ENCODE measurements around the gene VEGFC. TPM values are rescaled to one million over a fixed set of nuclear protein-coding genes. Genes with fewer than 3 reads are reported as not detected.

Gene VEGFC
- total RNA-seq, 1 donor from 2014 or later = not detected

DNA sequence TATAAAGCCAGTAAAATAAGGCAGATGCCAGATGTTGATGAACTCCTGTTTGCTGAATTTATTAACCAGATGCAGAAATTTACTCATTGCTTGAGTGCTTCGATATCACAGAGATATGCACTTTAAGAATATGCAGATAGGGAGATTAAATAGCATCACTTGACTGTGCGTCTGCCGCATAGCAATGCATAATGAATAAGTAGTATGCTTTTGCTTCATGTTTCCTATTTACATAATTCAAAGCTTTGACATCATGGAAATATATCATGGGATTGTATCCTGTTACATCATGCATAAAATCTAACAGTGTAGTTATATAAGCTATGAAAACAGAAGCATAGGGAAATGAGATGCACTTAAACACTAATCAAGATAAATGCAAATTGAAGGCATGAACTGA lies 45.9 kb downstream of the VEGFC start:
- Mint-ChIP-seq H3K36me3 (ENCODE audit: low read depth) (no peaks in the 10 kb centered on the region), H3K4me3 (no peak overlapping the region), H3K9me3 (no peaks in the 10 kb centered on the region), H3K27me3 (ENCODE audit: insufficient read depth) (no peaks in the 10 kb centered on the region), H3K27ac (no peak overlapping the region), H3K4me1 (ENCODE audit: low read depth) (no peaks in the 10 kb centered on the region)
- intact Hi-C loops (cut with micrococcal nuclease) = no loop called here
- DNase-seq (ENCODE audit: low spot score) = no peak

DNA sequence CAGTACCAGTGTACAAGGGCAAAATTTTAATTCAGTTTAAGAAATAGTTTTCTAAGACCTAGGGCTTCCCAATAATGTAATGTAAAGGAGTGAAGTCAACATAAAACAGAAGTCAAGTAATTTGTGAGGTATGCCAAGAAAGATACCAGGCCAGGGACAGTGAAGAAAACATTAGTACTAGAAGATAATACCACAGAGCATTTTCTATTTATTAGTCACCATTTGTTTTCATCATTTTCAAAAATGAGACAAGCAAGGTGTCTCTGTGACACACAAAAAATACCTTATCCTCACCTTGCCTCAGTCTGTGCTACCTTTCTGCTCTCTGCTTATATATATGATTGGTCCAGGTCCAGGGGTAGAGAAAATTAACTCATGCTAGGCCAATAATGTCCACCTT lies 46.8 kb downstream of the VEGFC start:
- DNase-seq (ENCODE audit: low spot score) = no peak
- Mint-ChIP-seq H3K9me3 (no peaks in the 10 kb centered on the region), H3K27me3 (ENCODE audit: insufficient read depth) (no peaks in the 10 kb centered on the region), H3K36me3 (ENCODE audit: low read depth) (no peaks in the 10 kb centered on the region), H3K27ac (no peak overlapping the region), H3K4me1 (ENCODE audit: low read depth) (no peaks in the 10 kb centered on the region), H3K4me3 (no peak overlapping the region)
- intact Hi-C loops (cut with micrococcal nuclease) = no loop called here

DNA sequence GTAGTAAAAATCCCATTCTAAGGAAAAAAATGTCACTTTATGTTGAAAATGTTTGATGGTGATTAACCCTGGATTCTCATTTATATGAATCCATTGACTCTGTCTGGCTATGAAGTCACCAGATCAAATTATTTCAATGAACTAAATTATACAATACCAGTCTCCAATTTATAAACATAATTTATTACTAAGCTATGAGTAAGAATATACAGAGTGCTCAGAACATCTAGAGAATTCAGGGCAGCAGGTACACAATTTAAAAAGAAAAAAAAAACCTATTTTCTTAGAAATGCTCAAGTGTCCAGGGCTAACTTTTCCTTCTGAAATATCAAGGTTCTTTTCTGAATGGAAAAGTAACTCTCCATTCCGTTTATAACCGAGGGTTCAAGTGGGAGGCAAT lies 48.6 kb downstream of the VEGFC start:
- Mint-ChIP-seq H3K27ac (no peak overlapping the region), H3K27me3 (ENCODE audit: insufficient read depth) (no peaks in the 10 kb centered on the region), H3K4me1 (ENCODE audit: low read depth) (no peaks in the 10 kb centered on the region), H3K4me3 (no peak overlapping the region), H3K36me3 (ENCODE audit: low read depth) (no peaks in the 10 kb centered on the region), H3K9me3 (no peaks in the 10 kb centered on the region)
- intact Hi-C loops (cut with micrococcal nuclease) = no loop called here
- no peak for DNase-seq (ENCODE audit: low spot score)

DNA sequence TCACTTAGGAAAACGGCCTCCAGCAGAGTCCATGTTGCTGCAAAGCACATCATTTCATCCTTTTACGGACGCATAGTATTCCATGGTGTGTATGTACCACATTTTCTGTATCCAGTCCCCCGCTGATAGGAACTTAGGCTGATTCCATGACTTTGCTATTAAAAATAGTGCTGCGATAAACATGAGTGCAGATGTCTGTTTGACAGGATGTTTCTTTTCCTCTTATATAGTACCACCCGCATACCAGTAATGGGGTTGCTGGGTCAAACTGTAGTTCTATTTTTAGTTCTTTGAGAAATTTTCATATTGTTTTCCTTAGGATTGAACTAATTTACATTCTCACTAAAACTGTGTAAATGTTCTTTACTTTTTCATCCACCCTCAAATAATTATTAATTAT lies 50.5 kb downstream of the VEGFC start:
- intact Hi-C loops (cut with micrococcal nuclease) = no loop called here
- Mint-ChIP-seq H3K4me3 (no peak overlapping the region), H3K4me1 (ENCODE audit: low read depth) (no peaks in the 10 kb centered on the region), H3K36me3 (ENCODE audit: low read depth) (no peaks in the 10 kb centered on the region), H3K9me3 (no peaks in the 10 kb centered on the region), H3K27me3 (ENCODE audit: insufficient read depth) (no peaks in the 10 kb centered on the region), H3K27ac (no peak overlapping the region)
- no peak for DNase-seq (ENCODE audit: low spot score)

DNA sequence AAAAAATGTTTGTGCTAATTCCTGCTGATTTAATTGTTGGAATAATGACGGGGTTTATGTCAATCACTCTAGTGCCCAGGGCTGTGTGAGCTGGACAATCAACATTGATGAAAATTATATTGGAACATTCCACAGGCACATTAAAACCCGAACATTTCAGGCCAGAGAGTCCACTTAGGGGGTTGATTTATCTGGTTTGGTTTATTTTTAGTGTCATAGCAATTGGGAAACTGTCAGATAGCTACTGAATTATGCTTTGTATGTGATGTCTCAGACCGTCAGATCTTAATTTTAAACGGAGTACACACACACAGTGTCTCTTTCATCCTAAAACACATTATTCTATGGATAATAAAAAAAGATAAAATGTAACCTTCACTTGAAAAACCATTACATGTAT lies 51.5 kb downstream of the VEGFC start:
- H3K27ac Mint-ChIP-seq = no peak overlapping the region
- intact Hi-C loops (cut with micrococcal nuclease) = no loop called here
- H3K4me3 Mint-ChIP-seq = no peak overlapping the region
- no peaks in the 10 kb centered on the region for H3K4me1 Mint-ChIP-seq (ENCODE audit: low read depth)
- no peaks in the 10 kb centered on the region for H3K9me3 Mint-ChIP-seq
- DNase-seq (ENCODE audit: low spot score) = no peak
- H3K27me3 Mint-ChIP-seq (ENCODE audit: insufficient read depth) = no peaks in the 10 kb centered on the region
- no peaks in the 10 kb centered on the region for H3K36me3 Mint-ChIP-seq (ENCODE audit: low read depth)

DNA sequence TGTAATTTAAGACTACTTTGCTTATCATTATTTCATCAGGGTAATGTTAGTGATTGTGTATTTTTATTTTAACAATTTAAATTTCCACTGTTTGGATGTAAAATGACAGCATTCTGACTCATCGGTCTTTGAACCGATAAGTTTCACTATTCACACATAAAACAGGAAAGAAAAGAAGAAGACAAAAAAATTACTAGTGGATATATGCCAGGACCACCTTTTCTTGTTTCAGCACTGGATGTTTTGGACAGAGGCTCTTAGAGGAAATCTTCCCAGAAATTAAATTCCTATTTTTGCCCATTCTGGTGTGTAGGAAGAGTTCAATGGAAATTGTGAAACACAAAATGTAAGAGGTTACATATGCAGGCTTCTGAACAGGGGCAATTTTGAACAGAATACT lies 57.4 kb downstream of the VEGFC start:
- no peak overlapping the region for H3K4me3 Mint-ChIP-seq
- H3K27ac Mint-ChIP-seq = no peak overlapping the region
- no peaks in the 10 kb centered on the region for H3K36me3 Mint-ChIP-seq (ENCODE audit: low read depth)
- H3K27me3 Mint-ChIP-seq (ENCODE audit: insufficient read depth) = no peaks in the 10 kb centered on the region
- intact Hi-C loops (cut with micrococcal nuclease) = no loop called here
- no peaks in the 10 kb centered on the region for H3K9me3 Mint-ChIP-seq
- DNase-seq (ENCODE audit: low spot score) = no peak
- no peaks in the 10 kb centered on the region for H3K4me1 Mint-ChIP-seq (ENCODE audit: low read depth)

DNA sequence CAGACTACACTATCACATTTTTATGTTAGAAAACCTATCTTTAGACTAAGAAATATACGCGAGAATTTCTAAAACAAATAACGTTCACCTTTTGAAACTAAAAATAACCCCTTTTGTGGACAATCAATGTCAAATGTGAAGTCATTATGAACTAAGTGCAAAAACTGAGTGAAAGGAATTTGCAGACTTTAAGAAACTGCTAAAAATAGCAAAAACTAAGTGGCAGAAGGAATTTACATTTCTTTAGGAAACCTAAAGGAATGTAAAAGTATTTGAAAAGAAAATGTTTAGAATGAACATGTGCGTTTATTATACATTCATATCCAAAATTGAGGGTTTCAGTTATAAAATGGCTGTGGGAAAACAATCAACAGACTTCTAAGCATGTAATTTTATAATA lies 58.3 kb downstream of the VEGFC start:
- Mint-ChIP-seq H3K36me3 (ENCODE audit: low read depth) (no peaks in the 10 kb centered on the region), H3K27me3 (ENCODE audit: insufficient read depth) (no peaks in the 10 kb centered on the region), H3K9me3 (no peaks in the 10 kb centered on the region), H3K4me3 (no peak overlapping the region), H3K27ac (no peak overlapping the region), H3K4me1 (ENCODE audit: low read depth) (no peaks in the 10 kb centered on the region)
- DNase-seq (ENCODE audit: low spot score) = no peak
- intact Hi-C loops (cut with micrococcal nuclease) = no loop called here

DNA sequence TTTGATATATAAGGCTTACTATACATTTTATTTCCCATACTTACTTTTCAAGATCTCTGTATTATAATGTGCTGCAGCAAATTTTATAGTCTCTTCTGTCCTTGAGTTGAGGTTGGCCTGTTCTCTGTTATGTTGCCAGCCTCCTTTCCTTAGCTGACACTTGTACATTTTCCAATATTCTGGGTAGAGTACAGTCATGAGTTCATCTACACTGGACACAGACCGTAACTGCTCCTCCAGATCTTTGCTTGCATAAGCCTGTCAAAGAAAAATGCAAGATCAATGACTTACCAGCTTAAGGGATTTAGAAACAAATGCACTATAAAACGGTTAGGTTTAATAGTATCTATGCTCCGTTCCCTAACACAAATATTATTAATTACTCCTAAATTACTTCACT lies 63.2 kb downstream of the VEGFC start:
- no peak for DNase-seq (ENCODE audit: low spot score)
- Mint-ChIP-seq H3K27ac (no peak overlapping the region), H3K4me1 (ENCODE audit: low read depth) (no peaks in the 10 kb centered on the region), H3K4me3 (no peak overlapping the region), H3K27me3 (ENCODE audit: insufficient read depth) (no peaks in the 10 kb centered on the region), H3K36me3 (ENCODE audit: low read depth) (no peaks in the 10 kb centered on the region), H3K9me3 (no peaks in the 10 kb centered on the region)
- intact Hi-C loops (cut with micrococcal nuclease) = no loop called here

DNA sequence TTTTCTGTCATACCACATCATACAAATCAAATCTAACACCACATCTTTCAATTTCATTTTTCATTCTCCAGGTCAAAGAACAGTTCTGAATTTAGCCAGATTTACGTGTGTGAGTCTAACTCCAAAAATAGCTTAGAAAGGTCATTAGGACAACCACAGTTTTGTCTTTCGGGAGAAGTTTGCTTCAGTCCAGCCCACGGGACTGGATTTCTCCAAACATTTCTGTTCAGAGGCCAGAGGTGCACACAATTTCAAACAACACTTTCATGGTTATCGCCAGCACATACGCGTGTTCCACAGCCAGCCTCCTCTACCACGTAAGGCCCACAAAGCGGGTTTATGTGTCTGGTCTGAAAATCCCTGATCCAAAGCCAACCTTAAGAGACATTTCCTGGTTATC lies 65.9 kb downstream of the VEGFC start:
- Mint-ChIP-seq H3K9me3 (no peaks in the 10 kb centered on the region), H3K27ac (no peak overlapping the region), H3K4me1 (ENCODE audit: low read depth) (no peaks in the 10 kb centered on the region), H3K36me3 (ENCODE audit: low read depth) (no peaks in the 10 kb centered on the region), H3K4me3 (no peak overlapping the region), H3K27me3 (ENCODE audit: insufficient read depth) (no peaks in the 10 kb centered on the region)
- no peak for DNase-seq (ENCODE audit: low spot score)
- intact Hi-C loops (cut with micrococcal nuclease) = no loop called here

DNA sequence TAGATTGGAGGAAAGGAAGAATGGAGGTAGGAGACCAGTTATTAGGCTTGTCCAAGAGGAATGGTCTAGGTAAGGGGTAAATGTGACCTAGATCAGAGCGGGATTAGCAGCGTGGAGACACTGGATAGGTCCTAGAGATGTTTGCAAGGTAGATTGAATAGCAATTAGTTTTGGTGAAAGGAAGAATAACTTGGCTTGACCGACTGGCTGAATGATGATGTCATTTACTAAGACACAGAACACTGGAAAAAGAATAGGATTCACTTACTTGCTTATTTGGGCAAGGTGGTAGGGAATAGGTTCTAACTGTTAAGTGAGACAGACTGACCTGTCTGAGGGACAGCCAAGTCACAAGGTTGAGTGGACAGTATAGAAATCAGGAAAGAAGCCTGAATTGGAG lies 71.3 kb downstream of the VEGFC start:
- no peak for DNase-seq (ENCODE audit: low spot score)
- Mint-ChIP-seq H3K27ac (no peak overlapping the region), H3K4me1 (ENCODE audit: low read depth) (no peaks in the 10 kb centered on the region), H3K4me3 (no peak overlapping the region), H3K27me3 (ENCODE audit: insufficient read depth) (no peaks in the 10 kb centered on the region), H3K36me3 (ENCODE audit: low read depth) (no peaks in the 10 kb centered on the region), H3K9me3 (no peaks in the 10 kb centered on the region)
- intact Hi-C loops (cut with micrococcal nuclease) = no loop called here

DNA sequence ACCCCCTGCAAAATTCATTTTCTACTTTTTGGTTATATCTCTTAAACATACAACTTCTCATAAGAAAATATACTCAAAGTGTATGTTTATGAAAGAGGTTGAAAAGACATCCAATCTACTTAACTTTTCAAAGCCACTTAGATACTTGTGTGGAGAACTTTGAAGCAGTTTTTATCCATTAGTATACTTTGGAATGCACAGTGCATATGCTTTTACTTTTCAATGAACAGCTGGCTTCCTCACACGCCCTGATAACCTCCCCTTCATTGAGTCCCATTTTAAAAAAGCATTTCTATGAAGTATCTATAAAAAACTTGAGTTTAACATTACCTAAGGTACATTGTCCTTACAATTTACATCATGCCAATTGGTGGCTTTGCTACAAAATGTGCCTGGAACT lies 73.8 kb downstream of the VEGFC start:
- no peaks in the 10 kb centered on the region for H3K27me3 Mint-ChIP-seq (ENCODE audit: insufficient read depth)
- no peak for DNase-seq (ENCODE audit: low spot score)
- intact Hi-C loops (cut with micrococcal nuclease) = no loop called here
- no peak overlapping the region for H3K27ac Mint-ChIP-seq
- H3K36me3 Mint-ChIP-seq (ENCODE audit: low read depth) = no peaks in the 10 kb centered on the region
- H3K4me3 Mint-ChIP-seq = no peak overlapping the region
- no peaks in the 10 kb centered on the region for H3K9me3 Mint-ChIP-seq
- H3K4me1 Mint-ChIP-seq (ENCODE audit: low read depth) = no peaks in the 10 kb centered on the region

DNA sequence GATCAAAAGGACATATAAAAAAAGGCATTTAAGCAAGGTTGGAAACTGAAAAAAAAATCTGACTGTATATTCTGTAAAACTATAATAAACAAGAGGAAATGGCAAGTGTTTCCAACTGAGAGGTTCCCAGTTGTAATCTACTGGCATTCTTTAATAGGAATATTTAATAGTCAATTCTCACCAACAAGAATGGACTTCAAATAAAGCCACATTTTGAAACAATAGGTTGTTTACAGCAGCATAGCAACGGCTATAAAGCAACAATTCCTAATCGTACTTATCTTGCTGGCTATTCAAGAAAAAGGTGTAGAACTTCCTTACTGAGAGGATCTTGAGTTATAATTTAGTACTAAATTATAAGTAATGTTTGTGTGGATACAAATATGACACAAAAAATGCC lies 75.5 kb downstream of the VEGFC start:
- H3K4me3 Mint-ChIP-seq = no peak overlapping the region
- no peaks in the 10 kb centered on the region for H3K4me1 Mint-ChIP-seq (ENCODE audit: low read depth)
- H3K27ac Mint-ChIP-seq = no peak overlapping the region
- no peak for DNase-seq (ENCODE audit: low spot score)
- H3K27me3 Mint-ChIP-seq (ENCODE audit: insufficient read depth) = no peaks in the 10 kb centered on the region
- no peaks in the 10 kb centered on the region for H3K36me3 Mint-ChIP-seq (ENCODE audit: low read depth)
- intact Hi-C loops (cut with micrococcal nuclease) = no loop called here
- H3K9me3 Mint-ChIP-seq = no peaks in the 10 kb centered on the region

DNA sequence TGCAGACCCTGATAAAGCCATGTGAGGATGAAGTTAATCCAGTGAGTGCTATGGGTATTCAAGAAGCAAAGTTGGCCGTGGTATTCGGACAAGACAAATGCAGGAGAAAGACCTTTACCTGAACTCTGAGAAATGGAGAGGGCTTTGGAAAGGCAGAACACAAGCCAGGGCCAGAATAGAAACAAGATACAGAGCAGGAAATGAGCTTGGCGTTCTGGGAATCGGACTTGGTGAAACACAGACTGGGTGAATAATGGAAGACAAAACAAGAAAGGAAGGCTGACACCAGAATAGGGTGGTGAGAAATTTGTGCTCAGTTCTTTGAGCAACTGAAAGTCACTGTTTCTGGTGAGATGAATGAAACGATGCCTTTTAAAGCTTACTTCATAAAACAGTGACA lies 83.3 kb downstream of the VEGFC start:
- Mint-ChIP-seq H3K27me3 (ENCODE audit: insufficient read depth) (no peaks in the 10 kb centered on the region), H3K36me3 (ENCODE audit: low read depth) (no peaks in the 10 kb centered on the region), H3K4me3 (no peak overlapping the region), H3K9me3 (no peaks in the 10 kb centered on the region), H3K27ac (no peak overlapping the region), H3K4me1 (ENCODE audit: low read depth) (no peaks in the 10 kb centered on the region)
- intact Hi-C loops (cut with micrococcal nuclease) = no loop called here
- no peak for DNase-seq (ENCODE audit: low spot score)

DNA sequence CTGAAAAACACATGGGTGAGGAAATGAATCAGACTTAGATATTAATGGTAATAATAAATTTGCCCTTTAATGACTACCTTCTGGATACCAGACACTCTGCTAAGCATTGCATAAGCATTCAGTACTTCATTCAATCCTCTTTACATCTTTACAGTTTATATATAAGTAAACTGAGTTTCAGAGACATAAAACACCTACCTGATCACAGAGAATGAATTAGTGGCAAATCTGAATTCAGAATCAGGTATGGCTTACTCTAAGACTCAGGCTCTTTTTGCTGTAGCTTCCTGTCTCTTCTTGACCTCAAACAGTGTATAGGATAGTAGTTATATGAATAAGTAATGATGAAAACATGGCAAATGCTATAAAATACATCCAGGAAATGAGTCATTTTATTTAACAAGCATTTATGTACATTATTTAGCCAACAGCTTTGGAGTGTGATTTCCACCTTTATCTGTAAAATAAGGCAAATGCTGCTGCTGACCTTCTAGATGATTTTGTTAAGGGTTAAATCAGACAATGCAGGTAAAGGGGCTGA lies 83.9 kb downstream of the VEGFC start:
- H3K4me1 Mint-ChIP-seq (ENCODE audit: low read depth) = no peaks in the 10 kb centered on the region
- H3K27ac Mint-ChIP-seq = no peak overlapping the region
- no peak for DNase-seq (ENCODE audit: low spot score)

More for the DNA sequence above, 83.9 kb downstream of the VEGFC start:
- no peaks in the 10 kb centered on the region for H3K36me3 Mint-ChIP-seq (ENCODE audit: low read depth)
- no peaks in the 10 kb centered on the region for H3K27me3 Mint-ChIP-seq (ENCODE audit: insufficient read depth)
- H3K4me3 Mint-ChIP-seq = no peak overlapping the region
- intact Hi-C loops (cut with micrococcal nuclease) = no loop called here
- H3K9me3 Mint-ChIP-seq = no peaks in the 10 kb centered on the region

Measured in activated T-helper 1 cell treated with anti-CD3 and anti-CD28 coated beads, Interleukin-12 subunit alpha, Interleukin-12 subunit beta, Interleukin-2, Interleukin-4 antibody, amounts not matched to agents 30 ng/mL and 10 ng/mL and 1 ng/mL, durations not matched to agents 14 hours and 24 hours and 36 hours (primary cell).